22Rv1 (cell line): ENCODE results near the gene PEX11B.

Source experiments
- H3K27ac ChIP-seq: fragments of 450-650 bp; 2 replicates; pipeline ENCODE4 v1.5.1; 2017
- CTCF ChIP-seq: fragments of 450-650 bp; IDR thresholded peaks from 2 replicates; pipeline ENCODE4 v1.5.1; 2017; ENCODE audit warnings: mild to moderate bottlenecking
- ZFX ChIP-seq: fragments of 450-650 bp; IDR thresholded peaks from 2 replicates; pipeline ENCODE4 v1.6.1; 2017; ENCODE audit warnings: antibody characterized with exemption, borderline replicate concordance

Gene PEX11B

GRCh38 chr1:145874646-145875045, 43.9 kb downstream of the PEX11B start:
- H3K27ac ChIP-seq: no peak overlapping the region
- TF ChIP-seq ZFX (no peak), CTCF (no peak)

- H3K27ac ChIP-seq: no peak overlapping the region
- no peak for TF ChIP-seq CTCF
- TF ChIP-seq ZFX: no peak
These were observed 46.3 kb downstream of the PEX11B start for GRCh38 chr1:145871994-145872924.

GRCh38 chr1:145868232-145868631, 50.3 kb downstream of the PEX11B start:
- H3K27ac ChIP-seq: no peak overlapping the region
- no peak for TF ChIP-seq CTCF
- no peak for TF ChIP-seq ZFX

GRCh38 chr1:145863282-145864018, 55.1 kb downstream of the PEX11B start:
- TF ChIP-seq ZFX (no peak), CTCF (no peak)
- no peak overlapping the region for H3K27ac ChIP-seq
